Chondrocyte (in vitro differentiated cells): ENCODE measurements around the gene LRG1. TPM values are rescaled to one million over a fixed set of nuclear protein-coding genes. Genes with fewer than 3 reads are reported as not detected.

Experiments
- DNase-seq: peaks from one replicate; pipeline ENCODE4 v3.0.0; 2021; ENCODE audit warnings: mixed read lengths, low spot score
- H3K27ac Mint-ChIP-seq: one replicate; pipeline ENCODE4 v1.8.0; 2021; ENCODE audit warnings: mild to moderate bottlenecking, moderate library complexity, mixed read lengths; ENCODE audit not compliant: unreplicated experiment
- H3K27me3 Mint-ChIP-seq: 2 replicates; pipeline ENCODE4 v1.8.0; 2021; ENCODE audit warnings: low read depth, mixed read lengths
- H3K36me3 Mint-ChIP-seq: 2 replicates; pipeline ENCODE4 v1.8.0; 2021; ENCODE audit warnings: low read depth, mixed read lengths
- H3K4me1 Mint-ChIP-seq: 2 replicates; pipeline ENCODE4 v1.8.0; 2021; ENCODE audit warnings: low read depth, mild to moderate bottlenecking, mixed read lengths
- H3K4me3 Mint-ChIP-seq: one replicate; pipeline ENCODE4 v1.8.0; 2021; ENCODE audit warnings: mild to moderate bottlenecking, moderate library complexity, mixed read lengths; ENCODE audit not compliant: unreplicated experiment
- H3K9me3 Mint-ChIP-seq: 2 replicates; pipeline ENCODE4 v1.8.0; 2021; ENCODE audit warnings: low read depth, mixed read lengths
- total RNA-seq: library from RNA; stranded (reverse); gene quantifications from 3 replicates; pipeline ENCODE4 v1.2.1, GENCODE V29; 2021
- TF ChIP-seq, protein P1 (sequence below): fragments of 200-600 bp; sonication (generic); IDR thresholded peaks from 2 replicates; pipeline ENCODE4 v1.5.0; 2021; ENCODE audit warnings: antibody characterized with exemption, mild to moderate bottlenecking, moderate library complexity

LRG1 gene
- total RNA-seq, 1 donor from 2014 or later, result not detected

DNA sequence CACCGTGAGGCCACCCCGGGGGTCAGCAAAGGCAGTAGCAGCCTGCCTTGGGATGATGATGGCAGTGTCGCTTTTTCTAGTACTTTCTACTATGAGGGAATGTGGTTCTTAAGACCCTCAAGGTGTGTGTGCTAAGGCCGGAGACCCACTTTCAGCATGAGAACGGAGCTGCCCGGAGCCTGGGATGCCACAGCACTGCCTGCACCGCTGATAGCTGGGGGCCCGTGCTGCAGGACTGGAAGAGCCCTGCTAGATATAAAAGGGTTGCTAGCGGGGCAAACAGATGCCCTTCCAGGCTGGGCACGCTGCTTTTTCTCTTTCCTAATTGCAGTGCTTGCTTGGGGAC is 36.0 kb downstream of the LRG1 start:
- Mint-ChIP-seq H3K4me1 (peaks cover 7% of the 10 kb centered on the region), H3K36me3 (peaks cover 11% of the 10 kb centered on the region)
- TF ChIP-seq, protein P1, sequence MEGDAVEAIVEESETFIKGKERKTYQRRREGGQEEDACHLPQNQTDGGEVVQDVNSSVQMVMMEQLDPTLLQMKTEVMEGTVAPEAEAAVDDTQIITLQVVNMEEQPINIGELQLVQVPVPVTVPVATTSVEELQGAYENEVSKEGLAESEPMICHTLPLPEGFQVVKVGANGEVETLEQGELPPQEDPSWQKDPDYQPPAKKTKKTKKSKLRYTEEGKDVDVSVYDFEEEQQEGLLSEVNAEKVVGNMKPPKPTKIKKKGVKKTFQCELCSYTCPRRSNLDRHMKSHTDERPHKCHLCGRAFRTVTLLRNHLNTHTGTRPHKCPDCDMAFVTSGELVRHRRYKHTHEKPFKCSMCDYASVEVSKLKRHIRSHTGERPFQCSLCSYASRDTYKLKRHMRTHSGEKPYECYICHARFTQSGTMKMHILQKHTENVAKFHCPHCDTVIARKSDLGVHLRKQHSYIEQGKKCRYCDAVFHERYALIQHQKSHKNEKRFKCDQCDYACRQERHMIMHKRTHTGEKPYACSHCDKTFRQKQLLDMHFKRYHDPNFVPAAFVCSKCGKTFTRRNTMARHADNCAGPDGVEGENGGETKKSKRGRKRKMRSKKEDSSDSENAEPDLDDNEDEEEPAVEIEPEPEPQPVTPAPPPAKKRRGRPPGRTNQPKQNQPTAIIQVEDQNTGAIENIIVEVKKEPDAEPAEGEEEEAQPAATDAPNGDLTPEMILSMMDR, result no peak

GRCh38 chr19:4503132-4503824 is 36.6 kb downstream of the LRG1 start:
- Mint-ChIP-seq H3K27ac (no peak overlapping the region), H3K36me3 (peaks cover 11% of the 10 kb centered on the region), H3K27me3 (no peaks in the 10 kb centered on the region), H3K4me1 (peaks cover 7% of the 10 kb centered on the region), H3K9me3 (no peaks in the 10 kb centered on the region), H3K4me3 (no peak overlapping the region)
- TF ChIP-seq, protein P1, result no peak
- DNase-seq, result no peak

More for the DNA sequence above, 36.0 kb downstream of the LRG1 start:
- no peak overlapping the region for H3K4me3 Mint-ChIP-seq
- DNase-seq, result no peak
- no peaks in the 10 kb centered on the region for H3K9me3 Mint-ChIP-seq
- H3K27ac Mint-ChIP-seq, result no peak overlapping the region
- no peaks in the 10 kb centered on the region for H3K27me3 Mint-ChIP-seq

DNA sequence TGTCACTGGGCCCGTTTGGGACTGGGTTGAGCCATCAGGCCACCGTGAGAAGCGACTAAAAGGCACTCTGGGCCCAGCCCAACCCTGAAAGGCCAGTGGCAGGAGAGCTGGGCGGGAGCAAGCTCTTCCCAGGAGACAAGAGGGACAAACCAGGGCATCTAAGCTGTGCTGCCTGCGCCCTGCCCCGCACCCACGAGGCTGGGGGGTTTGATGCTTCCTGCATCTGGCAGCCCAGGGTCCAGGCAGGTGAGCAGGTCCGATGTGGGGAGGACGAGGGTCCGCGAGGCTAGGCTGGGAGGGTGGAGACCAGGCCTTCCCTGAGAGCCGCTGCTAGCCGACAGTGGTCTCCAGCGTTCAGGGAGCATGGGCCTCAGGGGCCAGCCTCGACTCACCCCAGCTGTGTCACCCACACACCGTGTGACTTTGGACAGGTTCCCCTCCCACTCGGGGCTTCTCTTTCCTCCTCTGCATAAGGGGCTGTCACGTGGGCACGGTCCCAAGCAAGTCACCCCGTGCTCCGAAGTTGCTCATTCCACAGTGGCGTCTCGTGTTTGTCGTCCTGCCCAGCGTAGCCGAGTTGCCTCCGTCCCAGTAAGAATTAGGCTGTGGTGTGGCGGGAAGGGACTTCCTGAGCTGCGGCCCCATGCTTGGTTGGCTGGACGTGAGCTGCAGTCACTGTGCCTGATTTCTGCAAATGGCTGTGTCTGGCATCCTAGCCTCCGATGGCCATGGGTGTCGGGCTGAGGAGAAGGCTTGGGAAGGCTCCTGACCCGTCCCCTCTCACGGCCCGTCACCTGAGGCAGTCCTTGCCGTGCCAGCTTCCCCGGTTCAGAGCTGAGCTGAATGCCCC is 37.3 kb downstream of the LRG1 start:
- no peaks in the 10 kb centered on the region for H3K27me3 Mint-ChIP-seq
- DNase-seq, result no peak
- H3K27ac Mint-ChIP-seq, result no peak overlapping the region
- peaks cover 7% of the 10 kb centered on the region for H3K4me1 Mint-ChIP-seq
- H3K4me3 Mint-ChIP-seq, result no peak overlapping the region
- peaks cover 11% of the 10 kb centered on the region for H3K36me3 Mint-ChIP-seq
- H3K9me3 Mint-ChIP-seq, result no peaks in the 10 kb centered on the region
- TF ChIP-seq, protein P1, result no peak

GRCh38 chr19:4501691-4502090 is 38.1 kb downstream of the LRG1 start:
- Mint-ChIP-seq H3K4me1 (peaks cover 6% of the 10 kb centered on the region), H3K27ac (no peak overlapping the region), H3K4me3 (no peak overlapping the region), H3K9me3 (no peaks in the 10 kb centered on the region), H3K27me3 (no peaks in the 10 kb centered on the region), H3K36me3 (peaks cover 11% of the 10 kb centered on the region)
- peak; percentile 90 for DNase-seq
- TF ChIP-seq, protein P1, result no peak

GRCh38 chr19:4500841-4501591 is 38.8 kb downstream of the LRG1 start:
- H3K27me3 Mint-ChIP-seq, result no peaks in the 10 kb centered on the region
- TF ChIP-seq, protein P1, result no peak
- H3K27ac Mint-ChIP-seq, result no peak overlapping the region
- H3K4me3 Mint-ChIP-seq, result no peak overlapping the region
- no peaks in the 10 kb centered on the region for H3K4me1 Mint-ChIP-seq
- H3K36me3 Mint-ChIP-seq, result peaks cover 7% of the 10 kb centered on the region
- no peaks in the 10 kb centered on the region for H3K9me3 Mint-ChIP-seq
- DNase-seq, result peak; percentile 93
